ENCODE results near the gene AUTS2. TPM values are rescaled to one million over a fixed set of nuclear protein-coding genes. Genes with fewer than 3 reads are reported as not detected.

AUTS2 gene
- total RNA-seq, 2 experiments from 2014 or later = 4.0 to 4.7 TPM

- POLR2A ChIA-PET = no interaction called here
Observed at GRCh38 chr7:70288781-70289456, 690.6 kb downstream of the AUTS2 start.

GRCh38 chr7:70292716-70293115 lies 694.4 kb downstream of the AUTS2 start:
- Mint-ChIP-seq H3K4me1 (ENCODE audit: low read depth) (no peaks in the 10 kb centered on the region), H3K36me3 (no peaks in the 10 kb centered on the region), H3K27me3 (no peaks in the 10 kb centered on the region), H3K9me3 (peaks cover 4% of the 10 kb centered on the region), H3K27ac (no peak overlapping the region), H3K4me3 (no peak overlapping the region)
- ChIA-PET CTCF (no interaction called here), POLR2A (no interaction called here)
- intact Hi-C loops (cut with micrococcal nuclease) = no loop called here
- DNase-seq = no peak

More at GRCh38 chr7:70288781-70289456, 690.6 kb downstream of the AUTS2 start:
- Mint-ChIP-seq H3K4me3 (no peak overlapping the region), H3K4me1 (ENCODE audit: low read depth) (no peaks in the 10 kb centered on the region), H3K27me3 (no peaks in the 10 kb centered on the region), H3K27ac (no peak overlapping the region), H3K36me3 (no peaks in the 10 kb centered on the region), H3K9me3 (peaks cover 3% of the 10 kb centered on the region)
- DNase-seq = no peak
- CTCF ChIA-PET = no interaction called here
- intact Hi-C loops (cut with micrococcal nuclease) = no loop called here

- H3K4me1 Mint-ChIP-seq (ENCODE audit: low read depth) = no peaks in the 10 kb centered on the region
- CTCF ChIA-PET = no interaction called here
Observed at GRCh38 chr7:70294211-70294911, 696.1 kb downstream of the AUTS2 start.

GRCh38 chr7:70298780-70299471 lies 700.7 kb downstream of the AUTS2 start:
- Mint-ChIP-seq H3K9me3 (peaks cover 4% of the 10 kb centered on the region), H3K4me3 (no peak overlapping the region), H3K4me1 (ENCODE audit: low read depth) (peaks cover 10% of the 10 kb centered on the region), H3K27me3 (no peaks in the 10 kb centered on the region), H3K36me3 (no peaks in the 10 kb centered on the region), H3K27ac (no peak overlapping the region)
- CTCF ChIA-PET = no interaction called here
- no peak for DNase-seq
- POLR2A ChIA-PET = no interaction called here
- intact Hi-C loops (cut with micrococcal nuclease) = no loop called here

More at GRCh38 chr7:70294211-70294911, 696.1 kb downstream of the AUTS2 start:
- DNase-seq = no peak
- Mint-ChIP-seq H3K27ac (no peak overlapping the region), H3K36me3 (no peaks in the 10 kb centered on the region), H3K9me3 (peaks cover 4% of the 10 kb centered on the region), H3K4me3 (no peak overlapping the region), H3K27me3 (no peaks in the 10 kb centered on the region)
- POLR2A ChIA-PET = no interaction called here
- intact Hi-C loops (cut with micrococcal nuclease) = no loop called here

GRCh38 chr7:70299472-70299807 lies 701.2 kb downstream of the AUTS2 start:
- Mint-ChIP-seq H3K27ac (no peak overlapping the region), H3K4me3 (no peak overlapping the region), H3K27me3 (no peaks in the 10 kb centered on the region), H3K9me3 (peaks cover 4% of the 10 kb centered on the region), H3K4me1 (ENCODE audit: low read depth) (peaks cover 10% of the 10 kb centered on the region), H3K36me3 (no peaks in the 10 kb centered on the region)
- intact Hi-C loops (cut with micrococcal nuclease) = no loop called here
- CTCF ChIA-PET = no interaction called here
- POLR2A ChIA-PET = no interaction called here
- DNase-seq = no peak

- no peak for DNase-seq
- Mint-ChIP-seq H3K36me3 (no peaks in the 10 kb centered on the region), H3K27ac (no peak overlapping the region), H3K4me3 (no peak overlapping the region), H3K9me3 (peaks cover 7% of the 10 kb centered on the region), H3K4me1 (ENCODE audit: low read depth) (peaks cover 10% of the 10 kb centered on the region), H3K27me3 (no peaks in the 10 kb centered on the region)
- ChIA-PET POLR2A (no interaction called here), CTCF (no interaction called here)
- intact Hi-C loops (cut with micrococcal nuclease) = no loop called here
Observed at GRCh38 chr7:70301673-70302185, 703.5 kb downstream of the AUTS2 start.

GRCh38 chr7:70303309-70303708 lies 705.0 kb downstream of the AUTS2 start:
- H3K9me3 Mint-ChIP-seq = peaks cover 3% of the 10 kb centered on the region
- H3K4me1 Mint-ChIP-seq (ENCODE audit: low read depth) = peaks cover 15% of the 10 kb centered on the region
- ChIA-PET POLR2A (no interaction called here), CTCF (no interaction called here)
- no peaks in the 10 kb centered on the region for H3K36me3 Mint-ChIP-seq
- no peaks in the 10 kb centered on the region for H3K27me3 Mint-ChIP-seq
- no peak for DNase-seq
- H3K27ac Mint-ChIP-seq = no peak overlapping the region
- H3K4me3 Mint-ChIP-seq = no peak overlapping the region
- intact Hi-C loops (cut with micrococcal nuclease) = no loop called here

GRCh38 chr7:70303780-70304179 lies 705.5 kb downstream of the AUTS2 start:
- intact Hi-C loops (cut with micrococcal nuclease) = no loop called here
- Mint-ChIP-seq H3K9me3 (peaks cover 3% of the 10 kb centered on the region), H3K4me1 (ENCODE audit: low read depth) (peaks cover 15% of the 10 kb centered on the region), H3K27me3 (no peaks in the 10 kb centered on the region), H3K36me3 (no peaks in the 10 kb centered on the region), H3K27ac (no peak overlapping the region), H3K4me3 (no peak overlapping the region)
- ChIA-PET CTCF (no interaction called here), POLR2A (no interaction called here)
- no peak for DNase-seq

- ChIA-PET CTCF (no interaction called here), POLR2A (no interaction called here)
- H3K27me3 Mint-ChIP-seq = no peaks in the 10 kb centered on the region
- no peaks in the 10 kb centered on the region for H3K36me3 Mint-ChIP-seq
- H3K4me1 Mint-ChIP-seq (ENCODE audit: low read depth) = peaks cover 15% of the 10 kb centered on the region
- intact Hi-C loops (cut with micrococcal nuclease) = no loop called here
- no peak for DNase-seq
- H3K27ac Mint-ChIP-seq = no peak overlapping the region
- no peak overlapping the region for H3K4me3 Mint-ChIP-seq
- H3K9me3 Mint-ChIP-seq = peaks cover 3% of the 10 kb centered on the region
Observed at GRCh38 chr7:70306173-70306572, 707.9 kb downstream of the AUTS2 start.

GRCh38 chr7:70307544-70308106 lies 709.4 kb downstream of the AUTS2 start:
- Mint-ChIP-seq H3K4me1 (ENCODE audit: low read depth) (peaks cover 11% of the 10 kb centered on the region), H3K4me3 (no peak overlapping the region), H3K27ac (no peak overlapping the region), H3K9me3 (peaks cover 3% of the 10 kb centered on the region), H3K27me3 (no peaks in the 10 kb centered on the region), H3K36me3 (no peaks in the 10 kb centered on the region)
- CTCF ChIA-PET = no interaction called here
- DNase-seq = no peak
- intact Hi-C loops (cut with micrococcal nuclease) = no loop called here
- POLR2A ChIA-PET = no interaction called here

- DNase-seq = no peak
- intact Hi-C loops (cut with micrococcal nuclease) = no loop called here
- no peaks in the 10 kb centered on the region for H3K36me3 Mint-ChIP-seq
- H3K27me3 Mint-ChIP-seq = no peaks in the 10 kb centered on the region
- ChIA-PET POLR2A (no interaction called here), CTCF (no interaction called here)
- peaks cover 10% of the 10 kb centered on the region for H3K4me1 Mint-ChIP-seq (ENCODE audit: low read depth)
- no peak overlapping the region for H3K4me3 Mint-ChIP-seq
- peaks cover 4% of the 10 kb centered on the region for H3K9me3 Mint-ChIP-seq
- no peak overlapping the region for H3K27ac Mint-ChIP-seq
Observed at GRCh38 chr7:70312336-70312735, 714.1 kb downstream of the AUTS2 start.

- Mint-ChIP-seq H3K4me3 (no peak overlapping the region), H3K27ac (no peak overlapping the region), H3K27me3 (no peaks in the 10 kb centered on the region), H3K9me3 (peaks cover 4% of the 10 kb centered on the region), H3K36me3 (no peaks in the 10 kb centered on the region), H3K4me1 (ENCODE audit: low read depth) (peaks cover 6% of the 10 kb centered on the region)
- no peak for DNase-seq
- POLR2A ChIA-PET = no interaction called here
- intact Hi-C loops (cut with micrococcal nuclease) = no loop called here
- CTCF ChIA-PET = no interaction called here
Observed at GRCh38 chr7:70313271-70313670, 715.0 kb downstream of the AUTS2 start.
